Stimulated activated CD4-positive, alpha-beta T cell treated with anti-CD3 and anti-CD28 coated beads, Interleukin-12 subunit alpha, Interleukin-12 subunit beta, amount 100 ng/mL, for 4 hours (primary cell): ENCODE data around the gene MPIG6B.

Experiments used
- DNase-seq: peaks from one replicate; pipeline ENCODE4 v3.0.0-alpha.2; 2020

Gene MPIG6B

DNA sequence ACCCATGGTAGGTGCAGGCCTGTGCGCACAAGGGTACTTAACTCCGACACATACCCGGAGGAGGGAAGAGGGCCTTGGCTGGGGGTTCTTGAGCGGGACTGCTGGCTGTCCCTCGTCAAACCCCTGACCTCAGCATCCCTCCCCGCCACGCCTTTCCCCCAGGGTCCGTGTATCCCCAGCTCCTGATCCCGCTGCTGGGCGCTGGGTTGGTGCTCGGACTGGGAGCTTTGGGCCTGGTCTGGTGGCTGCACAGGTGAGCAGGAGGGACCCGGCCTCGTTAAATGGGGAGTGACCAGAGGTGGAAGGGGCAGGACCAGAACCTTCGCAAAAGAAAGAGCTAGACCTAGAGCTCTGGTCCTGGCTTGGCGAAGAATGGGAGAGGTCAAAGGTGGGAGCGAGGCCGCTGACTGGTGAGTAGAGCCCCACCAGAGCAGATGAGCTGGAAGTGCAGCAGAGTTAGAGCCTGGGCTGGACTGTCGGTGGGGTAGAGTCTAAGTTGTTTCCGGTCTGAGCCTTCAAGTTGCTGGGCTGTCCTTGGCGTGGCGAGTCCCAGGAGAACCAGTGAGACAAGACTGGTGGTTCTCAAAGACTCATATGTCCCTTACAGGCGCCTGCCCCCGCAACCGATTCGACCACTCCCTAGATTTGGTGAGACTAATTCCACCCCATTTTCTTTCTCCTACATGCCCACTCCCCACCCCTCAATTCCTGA lies 963 bp downstream of the MPIG6B start:
- no peak for DNase-seq

DNA sequence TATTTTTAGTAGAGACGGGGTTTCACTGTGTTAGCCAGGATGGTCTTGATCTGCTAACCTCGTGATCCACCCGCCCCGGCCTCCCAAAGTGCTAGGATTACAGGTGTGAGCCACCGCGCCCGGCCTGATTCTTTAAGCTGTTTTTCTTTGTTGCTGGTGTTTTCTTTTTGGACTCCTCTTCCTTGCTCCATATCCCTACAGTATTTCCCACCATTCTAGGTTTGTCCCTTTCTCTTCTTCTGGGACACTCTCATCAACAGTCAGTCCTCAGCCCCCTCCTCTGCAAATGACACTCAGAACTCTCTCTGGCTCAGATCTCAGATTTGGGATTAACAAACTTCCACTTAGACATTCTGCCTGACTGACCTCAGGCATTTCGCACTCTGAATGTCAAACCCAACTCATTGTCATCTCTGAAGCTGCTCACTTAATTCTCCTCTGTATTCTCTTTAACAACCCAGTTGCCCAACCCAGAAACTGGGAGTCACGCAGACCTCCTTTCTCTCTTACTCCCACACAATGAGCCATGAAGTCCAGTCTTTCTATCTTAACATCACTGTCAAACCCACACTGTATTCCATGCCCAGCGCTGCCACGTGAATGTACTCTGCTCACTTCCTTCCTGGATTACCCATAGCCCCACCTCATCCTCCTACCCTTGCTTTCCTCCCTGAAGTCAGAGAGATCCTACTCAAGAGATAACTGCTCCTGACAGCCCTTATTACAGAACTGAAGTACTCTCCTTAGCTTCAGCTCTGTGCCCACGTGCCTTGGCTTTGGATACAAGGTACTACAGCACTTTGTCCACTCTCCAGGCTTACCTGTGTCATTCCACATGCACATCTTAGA lies 2.6 kb downstream of the MPIG6B start:
- DNase-seq: no peak

DNA sequence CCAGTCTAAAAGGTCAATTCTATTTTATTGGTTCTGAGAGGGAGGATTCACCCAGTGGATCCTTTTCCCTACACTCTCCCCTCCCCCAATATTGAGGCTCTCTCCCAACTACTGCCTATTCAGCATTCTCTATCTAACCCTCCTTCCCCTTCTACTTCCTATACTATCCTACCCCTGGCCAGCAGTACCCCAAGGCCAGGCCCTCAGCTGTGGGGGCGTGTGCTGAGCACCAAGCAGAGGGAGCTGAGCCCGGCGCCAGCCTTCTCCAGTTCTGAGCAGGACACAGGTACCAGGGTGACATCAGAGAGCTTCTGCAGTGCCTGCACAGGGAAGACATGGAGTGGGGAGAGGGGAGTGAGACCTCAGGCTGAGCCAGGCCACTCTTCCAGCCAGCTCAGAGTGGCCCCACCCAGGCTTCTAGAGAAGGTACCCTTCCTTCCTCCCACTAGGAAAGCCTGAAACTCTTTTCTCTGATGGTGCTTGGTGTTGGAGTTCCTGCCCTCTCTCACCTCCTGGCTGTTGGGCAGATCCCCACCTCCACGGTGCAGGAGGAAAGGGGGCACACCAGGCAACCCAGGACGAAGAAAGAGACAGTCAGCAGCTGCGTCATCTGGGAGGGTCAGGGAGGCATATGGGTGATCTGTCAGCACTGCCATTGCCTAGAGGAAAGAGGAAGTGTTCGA lies 4.0 kb downstream of the MPIG6B start:
- no peak for DNase-seq

DNA sequence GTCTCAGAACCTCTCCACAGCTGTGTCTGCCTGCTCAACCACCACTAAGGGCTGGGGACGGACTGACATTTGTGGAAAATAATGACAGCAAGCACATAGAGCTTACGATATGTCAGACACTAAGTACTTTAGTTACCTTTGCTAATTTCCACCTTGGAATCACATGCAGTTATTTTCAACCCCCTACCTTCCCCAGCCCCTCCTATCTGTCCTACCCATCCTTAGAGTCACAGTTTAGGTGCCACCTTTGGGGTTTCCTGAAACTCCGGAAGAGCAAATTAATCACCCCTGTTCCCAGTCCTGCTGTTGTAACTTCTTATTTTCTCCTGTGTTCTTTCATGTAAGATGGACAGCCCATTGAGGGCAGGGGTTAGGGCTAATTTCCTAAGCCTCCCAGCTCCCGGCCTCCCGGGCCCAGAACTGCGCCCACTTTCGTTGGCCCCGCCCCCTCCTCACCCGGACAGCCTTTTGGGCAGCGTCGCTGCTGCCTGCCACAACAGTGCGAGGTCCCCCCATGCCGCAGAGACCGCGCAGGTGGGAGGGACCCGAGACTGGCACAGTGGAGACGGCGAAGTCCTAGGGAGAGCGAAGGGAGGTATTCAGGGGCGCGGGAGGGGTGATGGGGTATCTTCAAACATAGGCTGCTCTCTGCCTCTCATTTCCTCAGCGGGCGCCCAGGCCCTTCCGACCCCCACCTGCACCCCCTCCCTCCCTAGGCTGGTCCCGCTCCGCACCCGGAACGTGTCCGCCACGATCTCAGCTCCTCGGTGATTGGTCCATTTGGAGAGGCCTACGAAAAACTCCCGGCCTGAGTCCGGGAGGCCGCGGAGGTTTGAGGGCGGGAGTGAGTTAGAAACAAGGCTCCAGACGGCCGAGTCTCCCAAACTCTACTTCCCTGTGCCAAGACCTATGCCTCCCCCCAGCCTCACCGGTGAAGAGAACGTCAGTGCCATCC lies 4.8 kb downstream of the MPIG6B start:
- DNase-seq: no peak

DNA sequence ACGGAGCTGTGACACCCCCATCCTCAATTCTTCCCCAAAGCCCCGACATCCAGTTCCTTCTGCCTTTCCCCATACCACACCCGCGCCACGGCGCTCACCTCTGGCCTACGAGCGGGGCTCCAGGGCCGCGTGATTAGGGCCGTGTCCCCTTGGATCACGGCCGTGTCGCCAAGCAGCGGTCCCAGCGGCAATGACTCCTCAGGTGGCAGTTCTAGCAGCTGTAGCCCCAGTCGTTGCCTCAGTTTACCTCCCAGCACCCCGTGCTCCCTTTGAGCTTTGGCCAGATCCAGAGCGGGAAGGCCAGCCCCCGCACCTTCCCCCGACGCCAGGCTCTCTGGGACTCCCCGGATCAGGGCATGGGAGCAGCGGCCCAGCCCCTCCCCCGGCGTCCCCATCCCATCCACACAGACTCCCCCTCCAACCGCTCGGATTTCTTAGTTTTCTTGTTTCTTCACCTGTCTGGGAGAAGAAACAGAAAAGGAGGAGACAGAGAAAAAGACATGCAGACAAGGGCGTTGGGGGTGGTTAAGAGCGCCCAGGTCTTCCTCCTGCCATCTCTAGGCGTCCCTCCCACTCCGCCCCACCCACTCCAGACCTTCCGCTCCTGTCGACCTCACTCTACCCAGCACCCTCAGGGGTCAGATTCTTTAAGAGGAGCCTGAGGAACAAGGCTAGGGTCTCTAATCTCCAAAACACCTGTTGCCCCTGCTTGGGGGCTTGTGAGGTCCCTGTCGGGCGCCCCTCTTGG lies 5.8 kb downstream of the MPIG6B start, which contains the start of gene DDAH2:
Gene DDAH2 (minus strand): TSS at position 533 of the 748 bp plus-strand sequence. CDS start 138 bp downstream, at position 395.
- DNase-seq: no peak

DNA sequence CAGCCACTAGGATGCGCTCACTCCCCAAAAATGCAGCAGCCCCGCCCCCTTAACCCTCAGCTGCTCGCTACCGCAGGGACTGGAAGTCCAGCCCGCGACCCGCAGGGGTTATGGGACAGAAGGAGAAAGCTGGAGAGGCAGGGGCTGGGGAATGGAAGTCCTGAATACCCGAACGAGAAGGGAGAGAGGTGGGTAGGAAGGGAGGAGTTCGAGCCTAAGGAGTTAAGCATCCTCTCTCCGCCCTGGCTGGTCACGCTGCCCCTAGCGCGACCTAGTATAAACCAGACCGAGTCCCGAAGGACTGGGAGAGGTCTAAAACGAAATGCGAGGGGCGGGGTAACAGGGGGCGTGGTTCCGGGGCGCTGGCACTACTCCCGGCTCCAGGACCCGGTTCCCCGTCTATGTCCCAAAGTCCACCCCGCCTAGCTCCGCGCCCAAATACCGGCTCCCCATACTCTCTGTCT lies 6.4 kb downstream of the MPIG6B start:
- peak; percentile 74 for DNase-seq

DNA sequence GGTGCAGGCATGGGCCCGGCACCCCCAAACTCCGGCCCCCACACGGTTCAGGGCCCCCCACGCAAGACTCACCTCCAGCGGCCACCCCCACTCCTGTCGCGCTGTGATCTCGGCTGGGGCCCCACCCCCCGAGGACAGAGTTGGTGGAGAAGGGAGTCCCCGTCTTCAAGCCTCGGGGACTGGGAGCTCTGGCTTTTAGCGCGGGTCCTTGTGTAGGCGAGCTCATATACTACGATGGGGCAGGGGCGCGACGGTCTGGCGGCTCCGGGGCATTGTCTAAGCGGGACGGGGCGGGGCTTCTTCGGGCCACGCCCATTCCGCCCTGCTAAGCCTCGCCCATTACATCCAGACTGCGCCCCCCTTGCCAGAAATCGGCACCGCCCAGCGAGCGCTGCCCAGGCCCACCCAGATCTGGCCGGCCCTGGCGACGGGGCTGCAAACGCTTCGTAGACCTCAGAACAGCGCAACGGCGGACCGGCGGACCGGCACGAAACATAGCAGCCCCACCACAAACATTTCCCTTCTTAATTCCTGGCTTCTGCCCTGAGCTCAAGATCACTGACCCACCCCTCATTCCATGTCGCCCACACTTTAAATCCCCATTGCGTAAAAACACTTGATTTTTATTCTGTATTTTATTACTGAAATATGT lies 6.9 kb downstream of the MPIG6B start:
- peak; percentile 68 for DNase-seq

DNA sequence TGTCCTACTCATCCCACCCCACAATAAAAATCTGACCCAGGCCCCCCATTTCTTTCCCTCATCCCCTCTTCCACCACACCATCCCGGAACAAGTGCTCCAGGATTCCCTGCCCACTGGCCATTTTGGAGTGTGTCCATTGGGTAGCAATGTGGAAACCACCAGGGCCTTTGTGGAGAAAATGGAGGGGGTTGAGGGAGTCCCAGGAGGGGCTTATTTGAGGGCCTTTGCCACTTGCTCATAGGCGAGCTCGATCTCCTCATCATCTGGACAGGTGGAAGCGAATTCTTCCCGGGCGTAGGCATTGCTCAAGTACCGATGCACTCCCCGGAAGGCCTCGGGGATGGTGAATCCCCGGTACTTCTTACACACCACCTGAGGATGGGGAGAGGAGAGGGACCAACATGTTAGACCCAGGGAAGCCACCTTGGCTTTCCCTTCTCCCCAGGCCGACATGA lies 7.5 kb downstream of the MPIG6B start:
- DNase-seq: no peak

DNA sequence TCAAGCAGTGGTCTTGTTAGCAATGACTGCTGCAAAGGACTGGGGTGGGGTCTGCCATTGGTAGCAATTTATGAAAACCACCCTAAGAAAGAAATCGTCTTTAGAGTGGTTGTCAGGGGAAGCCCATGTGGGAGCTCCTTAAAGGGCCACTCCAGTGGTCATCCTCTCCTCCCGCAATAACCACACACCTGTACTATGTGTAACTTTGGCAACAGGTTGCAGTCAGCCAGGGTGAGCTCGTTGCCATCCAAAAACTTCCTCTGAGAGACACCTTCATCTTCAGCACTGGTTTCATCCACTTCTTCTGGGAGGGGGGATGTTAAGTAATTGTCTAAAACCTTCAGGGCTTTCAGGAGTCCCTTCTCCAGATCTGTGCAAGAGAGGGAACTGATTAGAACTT lies 8.9 kb downstream of the MPIG6B start:
- DNase-seq: no peak

DNA sequence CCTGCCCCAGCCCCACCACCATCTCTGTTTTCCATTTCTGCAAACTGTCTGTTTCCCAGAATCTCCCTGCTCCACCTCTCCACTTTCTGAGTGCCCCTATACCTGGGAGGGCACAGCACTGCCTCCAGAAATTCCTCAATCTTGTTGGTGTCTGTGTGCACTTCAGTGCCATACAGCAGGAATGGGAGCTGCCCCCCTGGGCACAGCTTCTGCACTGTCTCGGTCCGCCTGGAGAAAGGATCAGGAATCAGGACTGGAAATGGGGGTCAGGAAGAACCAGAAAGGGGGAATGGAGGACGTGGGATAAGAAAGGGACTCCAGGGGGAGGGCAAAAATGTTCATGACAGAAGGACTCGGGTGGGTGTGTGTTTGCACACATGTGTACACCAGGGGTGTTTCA lies 10.6 kb downstream of the MPIG6B start:
- DNase-seq: no peak

DNA sequence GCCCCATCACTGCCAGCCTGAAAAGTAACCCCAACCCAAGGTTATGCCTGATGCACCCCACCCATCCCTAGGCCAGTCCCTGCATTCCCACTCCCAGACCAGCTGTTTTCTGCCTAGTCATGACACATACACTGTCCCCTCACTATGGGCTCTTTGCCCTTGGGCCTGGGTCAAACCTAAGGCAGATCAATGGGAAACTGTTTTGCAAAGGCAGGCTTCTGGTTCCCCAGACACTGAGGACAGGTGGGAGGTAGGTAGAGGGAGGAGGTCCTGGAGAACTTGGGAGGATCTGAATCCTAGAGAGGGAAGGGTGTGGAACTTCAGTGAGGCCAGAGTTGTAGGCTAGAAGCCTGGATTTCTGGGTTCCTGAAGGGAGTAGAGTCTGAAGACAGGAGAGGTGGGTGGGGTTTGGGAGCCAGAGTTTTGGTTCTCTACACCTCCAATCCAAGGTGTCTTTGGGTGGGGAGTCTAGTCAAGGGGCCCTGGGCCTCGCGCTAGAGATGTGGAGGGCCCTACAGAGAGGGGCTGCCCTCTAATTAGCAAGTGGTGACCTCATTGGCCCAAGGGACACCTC lies 11.2 kb downstream of the MPIG6B start:
- no peak for DNase-seq

DNA sequence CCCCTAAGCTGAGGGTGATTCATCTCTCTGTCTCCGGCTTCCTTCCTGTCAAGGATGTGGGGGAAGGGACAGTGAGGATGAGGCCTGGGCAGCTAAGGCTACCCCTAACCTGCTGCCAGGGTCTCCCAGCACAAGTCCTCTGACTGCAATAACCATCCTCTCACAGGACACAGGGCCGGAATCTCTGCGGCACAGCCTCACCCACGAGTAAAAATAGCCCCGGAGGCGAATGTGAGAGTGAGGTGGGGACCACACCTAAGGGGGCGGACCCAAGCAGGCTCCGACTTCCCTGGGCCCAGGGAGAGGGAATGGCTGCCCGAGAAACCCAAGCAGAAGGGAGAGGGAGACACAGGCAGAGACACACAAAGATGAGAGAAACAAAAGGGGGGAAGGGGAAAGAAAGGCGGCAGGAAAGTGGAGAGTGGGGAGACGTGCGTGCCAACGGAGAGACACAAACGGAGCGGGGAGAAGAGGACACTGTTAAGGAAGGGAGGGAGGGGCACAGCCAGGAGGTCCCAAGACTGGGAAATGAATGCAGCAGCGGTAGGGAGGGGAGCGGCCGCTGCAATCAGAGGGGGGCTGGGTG lies 11.7 kb downstream of the MPIG6B start:
- DNase-seq: peak; percentile 30

DNA sequence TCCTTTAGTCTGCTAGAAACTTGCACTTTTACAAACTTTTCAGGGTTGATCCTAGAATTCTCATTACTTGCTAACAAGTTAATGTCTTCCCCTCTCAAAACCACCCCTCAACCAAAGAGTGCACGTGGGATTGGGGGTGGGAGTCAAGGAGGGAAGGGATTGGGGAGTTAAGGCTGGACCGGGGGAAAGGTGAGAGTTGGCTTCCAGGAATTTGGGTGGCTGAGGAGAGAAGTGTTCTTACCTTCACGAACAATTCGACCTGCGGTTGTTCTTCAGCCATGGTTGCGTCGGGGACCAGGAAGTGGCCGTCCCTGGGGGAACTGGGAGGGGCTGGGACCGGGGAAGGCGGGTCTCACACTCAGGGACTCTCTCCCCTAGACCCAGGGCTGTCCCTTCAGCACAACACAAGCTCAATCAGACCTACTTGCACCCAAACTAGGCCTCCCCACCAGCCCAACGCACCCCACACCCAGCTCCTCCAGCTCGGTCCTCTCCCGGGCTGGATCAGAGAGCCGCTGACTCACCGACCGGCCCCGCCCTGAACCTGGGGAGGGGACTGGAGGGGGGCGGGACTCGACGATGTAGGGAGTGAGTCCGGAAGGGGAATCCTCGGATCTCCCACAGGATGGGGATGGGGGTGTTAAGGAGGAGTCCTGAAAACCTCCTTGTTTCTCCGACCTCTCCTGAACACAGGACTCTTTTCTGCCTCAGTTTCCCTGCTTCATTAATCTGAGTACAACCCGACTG lies 13.0 kb downstream of the MPIG6B start, which contains the start of gene CLIC1:
Gene CLIC1 (minus strand): TSS at position 510 of the 747 bp plus-strand sequence. CDS start 230 bp downstream, at position 280.
- DNase-seq: peak; percentile 78

DNA sequence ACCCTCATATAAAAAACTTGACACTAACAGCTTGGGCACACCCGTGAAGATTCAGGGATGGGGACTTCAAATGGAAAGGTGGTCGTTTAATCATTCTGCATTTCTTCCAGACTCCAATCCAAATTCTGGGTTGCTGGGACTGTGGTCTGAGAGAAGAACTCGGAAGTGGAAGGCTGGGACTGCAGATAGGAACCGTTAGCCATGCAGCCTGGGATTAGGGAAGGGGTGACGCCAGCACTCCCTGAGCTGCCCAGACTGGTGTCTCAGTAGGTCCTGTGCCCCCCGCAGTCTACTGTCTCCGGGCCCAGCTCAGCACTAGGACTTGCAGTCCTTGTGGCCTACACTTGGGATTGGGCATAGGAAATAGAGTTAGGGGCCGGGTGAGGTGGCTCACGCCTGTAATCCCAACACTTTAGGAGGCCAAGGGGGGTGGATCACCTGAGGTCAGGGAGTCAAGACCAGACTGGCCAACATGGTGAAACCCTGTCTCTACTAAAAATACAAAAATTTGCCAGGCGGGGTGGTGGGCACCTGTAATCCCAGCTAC lies 13.7 kb downstream of the MPIG6B start:
- no peak for DNase-seq

DNA sequence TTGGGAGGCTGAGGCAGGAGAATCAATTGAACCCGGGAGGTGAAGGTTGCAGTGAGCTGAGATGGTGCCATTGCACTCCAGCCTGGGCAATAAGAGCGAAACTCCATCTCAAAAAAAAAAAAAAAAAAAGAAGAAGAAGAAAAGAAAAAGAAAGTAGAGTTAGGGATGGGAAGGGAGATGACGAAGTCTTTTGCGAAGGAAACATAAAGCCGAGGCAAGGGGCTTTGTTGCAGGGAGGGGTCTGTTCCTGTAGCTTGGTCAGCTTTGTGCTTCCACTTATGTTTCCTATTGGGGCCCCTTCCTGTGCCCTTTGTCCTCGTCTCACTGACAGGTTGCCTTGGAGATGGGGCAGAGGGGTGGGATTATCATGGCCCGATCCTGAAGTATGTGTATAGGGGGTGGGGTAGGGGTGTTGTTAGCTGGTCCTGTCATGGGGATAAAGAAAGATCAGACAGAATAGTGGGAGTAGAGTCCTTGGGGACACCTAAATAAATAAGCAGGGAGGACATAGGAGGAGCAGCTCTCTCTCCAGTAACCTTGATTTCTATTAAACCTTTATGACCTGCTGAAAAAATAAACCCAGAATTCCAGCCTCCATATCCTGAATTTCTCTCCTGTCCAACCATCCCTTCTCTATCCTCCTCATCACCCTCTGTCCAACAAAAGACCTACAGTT lies 14.3 kb downstream of the MPIG6B start:
- DNase-seq: no peak

DNA sequence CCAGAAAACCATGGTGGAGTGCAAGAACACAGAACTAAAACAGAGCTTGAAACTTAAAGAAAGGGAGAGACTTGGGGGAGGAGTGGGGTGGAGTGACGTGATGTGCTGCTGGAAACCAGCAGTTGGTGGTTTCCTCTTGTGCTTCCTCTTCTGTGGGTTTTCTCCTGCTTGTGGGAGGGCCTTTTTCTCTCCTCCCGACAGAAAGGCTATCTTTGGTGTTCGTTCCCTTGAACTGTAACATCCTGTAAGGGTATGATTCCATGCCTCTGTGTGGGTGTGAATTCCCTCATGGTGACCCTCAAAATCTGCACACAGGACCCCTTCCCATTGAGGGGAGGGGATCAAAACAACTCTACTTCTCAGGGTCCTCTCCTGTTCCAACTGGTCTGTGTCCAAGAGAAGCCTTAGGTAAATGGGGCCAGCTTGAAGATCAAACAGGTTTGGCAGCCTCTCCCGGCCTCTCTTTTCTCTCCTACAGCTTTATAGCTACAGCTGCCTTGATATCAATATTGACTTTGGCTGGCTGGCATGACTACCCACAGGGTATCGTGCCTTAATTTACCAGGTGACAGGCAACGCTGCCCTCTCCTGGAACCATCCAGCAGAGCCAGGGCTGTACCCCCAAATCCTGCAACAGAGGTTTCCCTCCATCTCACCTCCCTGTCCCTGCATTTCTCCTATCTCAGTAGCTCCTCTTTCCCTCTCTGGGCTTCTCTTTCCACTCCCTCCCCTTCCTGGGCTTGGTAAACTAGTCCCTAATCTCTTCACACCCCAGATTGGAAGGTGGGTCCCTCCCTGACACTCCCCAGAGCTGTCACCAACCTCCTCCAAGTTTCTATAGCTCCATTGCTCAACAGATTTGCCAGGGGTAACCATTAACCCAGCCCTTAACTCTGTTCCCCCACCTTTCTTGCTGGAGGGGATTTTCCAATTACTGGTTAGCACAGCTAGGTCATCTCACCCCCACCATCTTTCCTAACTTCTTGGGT lies 15.1 kb downstream of the MPIG6B start:
- peak; percentile 40 for DNase-seq
